Measurements from ENCODE around the gene PPP2R1B.

- TF ChIP-seq CTCF (IDR thresholded peaks at IDR 0.05) (no peak), POLR2A (IDR thresholded peaks at IDR 0.05) (no peak)
Observed at GRCh38 chr11:111731821-111732220, 34.4 kb downstream of the PPP2R1B start.
